Smooth muscle cell of the brain vasculature (primary cell): Measurements from ENCODE around the gene TNS1.

Source experiments
- DNase-seq: peaks from one replicate; pipeline ENCODE4 v3.0.0-alpha.2; 2012; ENCODE audit warnings: low read depth, low spot score

The TNS1 gene

DNA sequence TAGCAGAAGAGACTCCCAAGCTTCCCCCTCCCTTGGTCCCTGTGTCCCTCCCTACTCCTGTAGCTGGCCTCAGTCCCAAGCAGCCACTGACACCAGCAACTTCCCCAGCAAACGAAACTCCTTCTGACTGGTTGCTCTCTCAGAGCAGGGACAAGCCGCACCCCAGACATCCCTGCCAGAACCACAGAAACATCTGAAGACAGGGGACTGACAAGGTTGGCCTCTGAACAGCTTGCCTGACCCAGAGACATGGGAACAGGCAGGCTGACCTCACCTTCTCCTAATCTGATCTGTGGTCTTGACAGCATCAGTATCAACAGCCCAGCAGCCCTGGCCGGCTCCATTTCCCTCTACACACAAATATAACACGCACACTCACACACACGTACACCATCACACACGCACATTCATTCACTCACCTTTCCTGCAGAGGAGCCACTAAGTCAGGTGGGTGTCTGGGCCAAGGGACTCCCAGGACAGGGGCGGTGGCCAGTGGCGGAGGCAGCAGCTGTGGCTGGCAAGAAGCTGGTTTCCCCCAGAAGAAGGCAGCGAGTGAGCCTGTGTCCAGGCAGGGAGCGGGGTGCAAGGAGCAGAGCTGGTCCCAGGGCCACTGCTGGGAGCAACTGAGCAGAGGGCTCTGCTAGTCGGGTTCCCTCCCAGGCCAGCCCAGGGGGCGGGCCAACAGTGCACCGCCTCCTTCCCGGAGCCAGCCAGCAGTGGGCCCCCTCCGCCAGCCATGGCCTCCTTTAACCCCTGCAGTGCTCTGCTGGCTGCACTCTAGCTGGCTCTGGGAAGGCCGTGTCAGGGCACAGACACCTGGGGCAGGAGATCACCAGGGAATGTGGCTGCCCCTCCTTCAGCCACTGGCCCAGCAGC lies 59.1 kb downstream of the TNS1 start:
- DNase-seq: no peak

GRCh38 chr2:217942731-217943335 lies 60.0 kb downstream of the TNS1 start:
- no peak for DNase-seq

DNA sequence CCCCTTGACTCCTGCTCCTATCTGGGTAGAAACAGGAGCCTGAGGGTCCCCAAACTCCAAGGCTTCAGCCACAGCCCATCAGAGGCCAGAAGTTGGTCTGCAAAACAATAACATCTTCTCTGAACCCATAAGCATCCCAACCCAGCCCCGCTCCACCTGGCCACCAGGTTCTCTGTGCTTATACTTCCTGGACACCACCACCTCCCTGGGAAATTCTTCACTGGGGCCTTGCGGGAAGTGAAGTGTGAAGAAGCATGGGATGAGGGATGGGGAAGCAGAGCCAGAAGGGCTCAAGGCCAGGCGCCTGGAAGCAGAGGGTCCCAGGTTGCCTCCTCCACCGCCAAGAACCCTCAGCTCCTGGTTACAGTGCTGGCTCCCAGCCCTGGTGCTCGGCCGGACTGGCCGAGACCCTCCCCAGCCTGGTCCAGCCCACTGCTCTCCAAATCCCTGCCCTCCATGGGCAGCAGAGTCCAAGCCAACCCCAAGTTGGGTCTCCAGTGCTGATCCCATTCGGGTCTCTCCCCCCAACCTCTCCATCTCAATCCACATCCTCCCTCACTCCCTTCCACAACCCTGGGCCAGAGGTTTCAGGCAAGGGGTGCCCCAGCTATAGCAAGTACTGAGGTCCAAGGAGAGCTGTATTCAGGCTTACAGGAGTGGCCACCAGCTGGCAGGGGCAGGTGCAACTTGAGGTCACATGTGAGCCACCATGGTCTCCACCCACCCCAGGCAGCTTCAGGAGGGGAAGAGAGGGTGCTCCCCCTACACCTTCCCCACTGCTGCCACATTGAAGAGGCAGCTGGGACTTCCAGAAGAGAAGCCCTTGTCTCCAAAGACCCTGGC lies 60.7 kb downstream of the TNS1 start:
- no peak for DNase-seq

GRCh38 chr2:217941339-217941738 lies 61.5 kb downstream of the TNS1 start:
- no peak for DNase-seq

DNA sequence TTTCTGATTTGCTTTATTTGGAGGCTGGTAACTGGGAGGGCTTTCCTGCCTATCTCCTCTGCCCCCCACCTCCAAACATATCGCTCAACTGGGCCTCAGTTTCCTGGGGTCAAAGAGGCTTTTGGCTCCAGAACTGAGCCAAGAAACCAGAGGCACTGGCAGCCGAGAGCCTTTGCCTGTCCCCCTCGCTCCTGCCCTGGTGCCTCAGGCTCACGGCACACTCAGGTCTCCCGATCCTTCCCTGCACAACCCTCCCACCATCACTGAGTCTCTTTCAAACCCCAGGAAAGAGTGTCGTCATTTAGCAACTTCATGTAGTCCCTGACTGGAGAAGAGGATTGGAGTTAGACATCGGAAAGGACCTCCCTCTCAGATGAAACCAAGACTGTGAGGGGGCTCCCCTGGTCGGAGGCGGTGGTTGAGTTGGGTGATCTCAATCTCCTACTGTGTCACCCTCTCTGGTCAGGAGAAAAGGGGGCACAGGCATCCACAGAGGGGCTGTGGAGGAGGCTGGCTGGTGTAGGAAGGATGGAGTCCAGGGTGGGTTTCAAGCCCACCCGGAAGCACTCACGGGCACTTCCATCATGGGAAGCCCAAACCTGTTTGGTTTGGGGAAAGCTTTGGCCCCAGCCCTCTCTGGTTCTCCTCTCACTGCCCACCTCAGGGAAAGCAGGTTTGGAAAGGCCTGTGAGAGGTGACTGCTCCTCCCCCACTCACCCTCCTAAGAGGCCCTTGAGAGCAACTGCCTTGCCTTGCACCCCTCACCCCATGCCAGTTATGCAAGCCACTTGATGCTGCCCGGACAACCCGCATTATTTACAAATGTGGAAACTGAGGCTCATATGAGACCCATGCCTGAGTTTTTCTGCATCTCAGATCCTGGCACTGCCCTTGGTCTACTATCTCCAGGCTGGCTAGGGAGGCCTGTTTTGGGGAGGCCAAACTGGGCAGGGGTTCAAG lies 62.3 kb downstream of the TNS1 start:
- DNase-seq: no peak

- no peak for DNase-seq
Measured at GRCh38 chr2:217939629-217940245, 63.1 kb downstream of the TNS1 start.

GRCh38 chr2:217939220-217939619 lies 63.6 kb downstream of the TNS1 start:
- no peak for DNase-seq

DNA sequence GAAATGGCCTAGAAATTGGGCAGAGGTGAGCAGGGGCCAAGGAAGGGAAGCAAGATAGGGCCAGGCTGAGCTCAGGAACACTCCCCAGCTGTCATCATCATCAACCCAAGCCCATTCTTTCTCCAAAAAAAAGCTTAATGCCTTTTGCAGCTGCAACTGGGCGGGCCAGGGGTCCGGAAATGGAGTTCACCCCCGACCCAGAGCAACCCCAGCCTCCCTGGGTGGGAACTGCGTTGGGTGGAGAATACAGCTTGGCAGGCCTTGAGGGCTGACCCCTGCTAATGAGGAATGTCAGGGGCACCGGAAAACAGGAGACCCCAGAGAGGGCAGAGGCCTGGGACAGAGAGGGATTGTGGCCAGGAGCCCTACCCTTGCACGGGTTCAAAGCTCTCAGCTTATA lies 64.8 kb downstream of the TNS1 start:
- DNase-seq: no peak

GRCh38 chr2:217937446-217937845 lies 65.3 kb downstream of the TNS1 start:
- no peak for DNase-seq

- no peak for DNase-seq
Measured at GRCh38 chr2:217936952-217937351, 65.8 kb downstream of the TNS1 start.

GRCh38 chr2:217935901-217936684 lies 66.7 kb downstream of the TNS1 start:
- DNase-seq: no peak

DNA sequence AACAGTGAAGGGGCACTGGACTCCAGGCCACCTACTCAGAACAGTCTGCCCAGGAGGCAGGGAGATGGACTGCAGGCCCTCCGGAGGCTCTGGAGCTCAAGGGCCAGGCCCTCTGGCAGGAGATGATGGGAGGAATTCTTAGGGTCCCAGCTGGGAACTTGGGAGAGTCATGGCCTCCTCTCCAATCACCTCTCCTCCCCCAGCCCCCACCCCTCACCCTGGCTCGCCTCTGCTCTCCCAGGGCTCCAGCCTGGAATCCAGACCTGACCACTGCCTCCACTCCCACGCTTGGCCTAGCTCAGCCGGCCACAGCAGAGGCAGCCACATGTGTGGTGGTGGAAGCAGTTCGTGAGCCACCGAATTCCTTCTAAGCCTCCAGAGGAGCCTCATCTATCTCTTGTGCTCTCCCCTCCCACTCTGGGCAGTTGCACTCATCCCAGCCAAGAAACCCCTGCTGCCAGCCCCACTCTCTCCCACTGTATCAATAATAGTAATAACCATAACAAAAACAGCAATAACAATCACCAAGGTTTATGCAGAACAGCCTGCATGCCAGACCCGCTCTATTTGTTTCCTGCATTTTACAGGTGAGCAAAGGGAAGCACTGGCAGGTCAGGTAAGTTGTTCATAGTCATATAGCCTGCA lies 67.4 kb downstream of the TNS1 start:
- DNase-seq: no peak

GRCh38 chr2:217934321-217935131 lies 68.3 kb downstream of the TNS1 start:
- no peak for DNase-seq

DNA sequence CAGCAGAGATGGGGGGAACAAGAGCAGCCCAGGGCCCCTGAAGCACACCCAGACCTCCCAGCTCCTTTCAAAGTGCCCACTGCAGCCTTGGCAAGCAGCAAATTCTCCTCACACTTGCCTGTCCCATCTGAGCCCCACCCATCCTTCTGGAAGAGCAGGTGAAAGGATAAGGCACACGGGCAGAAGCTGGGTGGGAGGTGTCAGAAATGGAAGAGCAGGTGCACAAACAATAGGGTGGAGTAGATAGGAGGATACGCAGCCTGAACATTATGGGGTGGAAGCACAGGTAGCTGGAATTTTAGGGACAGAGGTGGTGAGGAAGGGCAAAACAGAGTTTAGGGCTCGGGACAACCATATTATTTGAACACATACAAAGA lies 69.2 kb downstream of the TNS1 start:
- DNase-seq: no peak

GRCh38 chr2:217932803-217933616 lies 69.8 kb downstream of the TNS1 start:
- no peak for DNase-seq

DNA sequence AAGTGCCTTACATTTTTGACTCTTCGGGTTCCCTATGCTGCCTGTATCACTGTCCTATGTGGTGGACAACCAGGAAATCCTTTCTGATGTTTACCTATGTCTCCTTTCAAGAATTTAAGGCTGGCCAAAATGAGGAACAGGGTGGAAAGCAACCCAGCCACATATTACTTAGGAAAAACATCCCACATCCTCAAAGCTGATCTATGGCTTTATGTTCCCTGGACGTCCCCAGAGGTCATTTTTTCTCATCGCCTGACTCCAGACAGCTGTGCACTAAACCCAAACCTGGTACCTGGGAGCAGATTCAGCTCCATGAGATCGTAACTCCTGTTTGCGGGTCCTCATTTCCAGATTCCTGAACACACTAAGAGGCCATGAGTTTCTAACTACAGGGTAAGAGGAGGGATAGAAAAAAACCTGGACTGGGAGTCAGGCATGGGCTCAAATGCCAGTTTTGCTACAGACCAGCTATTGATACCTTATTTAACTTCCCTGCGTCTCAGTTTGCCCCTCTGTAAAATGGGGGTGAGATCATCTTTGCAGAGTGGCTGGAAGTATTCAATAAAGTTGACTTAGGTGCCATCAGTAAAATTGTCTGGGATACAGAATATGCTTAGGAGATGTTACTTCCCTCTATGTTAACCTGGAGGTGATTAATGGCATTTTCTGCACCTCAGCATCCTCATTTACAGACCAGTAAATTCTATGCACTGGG lies 70.8 kb downstream of the TNS1 start:
- DNase-seq: no peak
